ENCODE data around the gene CTPS2.

Gene CTPS2

GRCh38 chrX:16666541-16666940, 45.9 kb downstream of the CTPS2 start:
- Mint-ChIP-seq H3K4me3 (no peak overlapping the region), H3K4me1 (peaks cover 19% of the 10 kb centered on the region), H3K27me3 (ENCODE audit: low read depth, poor library complexity) (no peaks in the 10 kb centered on the region), H3K9me3 (no peaks in the 10 kb centered on the region), H3K36me3 (ENCODE audit: low read depth) (peaks cover 86% of the 10 kb centered on the region), H3K27ac (no peak overlapping the region)
- DNase-seq = no peak
- TF ChIP-seq, protein P1, sequence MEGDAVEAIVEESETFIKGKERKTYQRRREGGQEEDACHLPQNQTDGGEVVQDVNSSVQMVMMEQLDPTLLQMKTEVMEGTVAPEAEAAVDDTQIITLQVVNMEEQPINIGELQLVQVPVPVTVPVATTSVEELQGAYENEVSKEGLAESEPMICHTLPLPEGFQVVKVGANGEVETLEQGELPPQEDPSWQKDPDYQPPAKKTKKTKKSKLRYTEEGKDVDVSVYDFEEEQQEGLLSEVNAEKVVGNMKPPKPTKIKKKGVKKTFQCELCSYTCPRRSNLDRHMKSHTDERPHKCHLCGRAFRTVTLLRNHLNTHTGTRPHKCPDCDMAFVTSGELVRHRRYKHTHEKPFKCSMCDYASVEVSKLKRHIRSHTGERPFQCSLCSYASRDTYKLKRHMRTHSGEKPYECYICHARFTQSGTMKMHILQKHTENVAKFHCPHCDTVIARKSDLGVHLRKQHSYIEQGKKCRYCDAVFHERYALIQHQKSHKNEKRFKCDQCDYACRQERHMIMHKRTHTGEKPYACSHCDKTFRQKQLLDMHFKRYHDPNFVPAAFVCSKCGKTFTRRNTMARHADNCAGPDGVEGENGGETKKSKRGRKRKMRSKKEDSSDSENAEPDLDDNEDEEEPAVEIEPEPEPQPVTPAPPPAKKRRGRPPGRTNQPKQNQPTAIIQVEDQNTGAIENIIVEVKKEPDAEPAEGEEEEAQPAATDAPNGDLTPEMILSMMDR (IDR thresholded peaks at IDR 0.05) = no peak

GRCh38 chrX:16665089-16665488, 47.4 kb downstream of the CTPS2 start:
- H3K36me3 Mint-ChIP-seq (ENCODE audit: low read depth) = peaks cover 84% of the 10 kb centered on the region
- H3K27me3 Mint-ChIP-seq (ENCODE audit: low read depth, poor library complexity) = no peaks in the 10 kb centered on the region
- TF ChIP-seq, protein P1 (IDR thresholded peaks at IDR 0.05) = no peak
- no peak overlapping the region for H3K4me3 Mint-ChIP-seq
- no peak overlapping the region for H3K27ac Mint-ChIP-seq
- peaks cover 19% of the 10 kb centered on the region for H3K4me1 Mint-ChIP-seq
- no peak for DNase-seq
- no peaks in the 10 kb centered on the region for H3K9me3 Mint-ChIP-seq

DNA sequence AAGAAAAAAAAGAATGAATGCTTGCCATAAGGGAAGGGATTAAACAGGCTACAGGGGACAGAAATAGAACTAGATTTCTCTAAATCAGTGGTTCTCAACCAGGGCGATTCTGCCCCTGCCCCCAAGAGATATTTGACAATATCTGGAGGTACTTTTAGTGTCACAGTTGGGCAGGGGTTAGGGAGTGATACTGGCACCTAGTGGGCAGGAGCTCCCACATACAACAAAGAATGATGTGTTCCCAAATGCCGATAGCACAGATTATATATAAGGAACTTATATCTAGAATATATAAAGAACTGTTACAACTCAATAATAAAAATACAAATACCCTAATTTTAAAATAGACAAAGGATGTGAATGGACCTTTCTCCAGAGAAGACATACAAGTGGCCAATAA, 47.8 kb downstream of the CTPS2 start:
- no peaks in the 10 kb centered on the region for H3K9me3 Mint-ChIP-seq
- TF ChIP-seq, protein P1 (IDR thresholded peaks at IDR 0.05) = no peak
- no peak overlapping the region for H3K4me3 Mint-ChIP-seq
- no peak overlapping the region for H3K27ac Mint-ChIP-seq
- peaks cover 19% of the 10 kb centered on the region for H3K4me1 Mint-ChIP-seq
- H3K36me3 Mint-ChIP-seq (ENCODE audit: low read depth) = peaks cover 84% of the 10 kb centered on the region
- no peaks in the 10 kb centered on the region for H3K27me3 Mint-ChIP-seq (ENCODE audit: low read depth, poor library complexity)
- no peak for DNase-seq

- Mint-ChIP-seq H3K27me3 (ENCODE audit: low read depth, poor library complexity) (no peaks in the 10 kb centered on the region), H3K9me3 (no peaks in the 10 kb centered on the region), H3K27ac (no peak overlapping the region), H3K4me3 (no peak overlapping the region), H3K36me3 (ENCODE audit: low read depth) (peaks cover 84% of the 10 kb centered on the region), H3K4me1 (peaks cover 19% of the 10 kb centered on the region)
- no peak for DNase-seq
- TF ChIP-seq, protein P1 (IDR thresholded peaks at IDR 0.05) = no peak
Measured at GRCh38 chrX:16664074-16664473, 48.4 kb downstream of the CTPS2 start.

DNA sequence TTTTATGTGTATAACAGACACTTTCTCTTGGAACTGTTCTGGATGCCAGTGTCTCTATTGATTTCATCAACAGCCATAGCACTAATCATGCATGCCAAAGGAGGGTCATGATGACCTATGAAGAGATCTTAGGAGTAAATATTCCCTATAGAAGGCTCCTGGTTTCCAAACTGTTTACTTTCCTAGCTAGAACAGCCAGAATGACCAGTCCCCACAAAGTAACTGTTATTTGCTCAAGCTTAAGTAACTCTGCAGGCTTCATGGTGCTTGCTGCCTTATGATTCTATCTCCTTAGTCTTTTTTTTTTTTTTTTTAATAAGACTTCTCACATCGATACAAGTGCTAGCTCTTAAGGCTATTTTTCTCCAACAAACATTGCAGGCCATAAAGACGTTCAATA, 50.1 kb downstream of the CTPS2 start:
- peaks cover 19% of the 10 kb centered on the region for H3K4me1 Mint-ChIP-seq
- no peaks in the 10 kb centered on the region for H3K27me3 Mint-ChIP-seq (ENCODE audit: low read depth, poor library complexity)
- TF ChIP-seq, protein P1 (IDR thresholded peaks at IDR 0.05) = no peak
- no peak for DNase-seq
- H3K9me3 Mint-ChIP-seq = no peaks in the 10 kb centered on the region
- H3K4me3 Mint-ChIP-seq = no peak overlapping the region
- H3K36me3 Mint-ChIP-seq (ENCODE audit: low read depth) = peaks cover 88% of the 10 kb centered on the region
- H3K27ac Mint-ChIP-seq = no peak overlapping the region

- H3K36me3 Mint-ChIP-seq (ENCODE audit: low read depth) = peaks cover 90% of the 10 kb centered on the region
- TF ChIP-seq, protein P1 (IDR thresholded peaks at IDR 0.05) = no peak
- no peak overlapping the region for H3K4me3 Mint-ChIP-seq
- no peak for DNase-seq
- no peaks in the 10 kb centered on the region for H3K9me3 Mint-ChIP-seq
- no peaks in the 10 kb centered on the region for H3K27me3 Mint-ChIP-seq (ENCODE audit: low read depth, poor library complexity)
- peaks cover 19% of the 10 kb centered on the region for H3K4me1 Mint-ChIP-seq
- no peak overlapping the region for H3K27ac Mint-ChIP-seq
Measured at GRCh38 chrX:16661495-16661894, 51.0 kb downstream of the CTPS2 start.

Data from nephron progenitor cell (in vitro differentiated cells).